IPS-18c (cell line): ENCODE results near the gene CDYL.

Source experiments
- H3K4me3 ChIP-seq: 2 replicates; pipeline ENCODE4 v1.7.0; 2013; ENCODE audit warnings: low read depth, mild to moderate bottlenecking, low read length, moderate library complexity; ENCODE audit not compliant: insufficient read depth
- H3K9me3 ChIP-seq: one replicate; pipeline ENCODE4 v1.6.1; 2013; ENCODE audit warnings: mild to moderate bottlenecking, low read length, moderate library complexity; ENCODE audit not compliant: control insufficient read depth, insufficient read depth

Gene CDYL

GRCh38 chr6:4788953-4789584 lies 12.9 kb downstream of the CDYL start:
- Histone ChIP-seq H3K4me3 (no peak overlapping the region), H3K9me3 (no peaks in the 10 kb centered on the region)

- H3K9me3 ChIP-seq, result no peaks in the 10 kb centered on the region
- no peak overlapping the region for H3K4me3 ChIP-seq
These were observed 14.1 kb downstream of the CDYL start for GRCh38 chr6:4790158-4790899.

GRCh38 chr6:4794140-4794707 lies 18.0 kb downstream of the CDYL start:
- H3K9me3 ChIP-seq, result no peaks in the 10 kb centered on the region
- no peak overlapping the region for H3K4me3 ChIP-seq

GRCh38 chr6:4797587-4797986 lies 21.4 kb downstream of the CDYL start:
- Histone ChIP-seq H3K4me3 (no peak overlapping the region), H3K9me3 (no peaks in the 10 kb centered on the region)

GRCh38 chr6:4799912-4800311 lies 23.7 kb downstream of the CDYL start:
- no peaks in the 10 kb centered on the region for H3K9me3 ChIP-seq
- H3K4me3 ChIP-seq, result no peak overlapping the region

GRCh38 chr6:4800662-4801061 lies 24.5 kb downstream of the CDYL start:
- H3K4me3 ChIP-seq, result no peak overlapping the region
- H3K9me3 ChIP-seq, result no peaks in the 10 kb centered on the region

GRCh38 chr6:4801491-4802110 lies 25.4 kb downstream of the CDYL start:
- Histone ChIP-seq H3K9me3 (no peaks in the 10 kb centered on the region), H3K4me3 (no peak overlapping the region)

GRCh38 chr6:4802312-4802935 lies 26.2 kb downstream of the CDYL start:
- Histone ChIP-seq H3K9me3 (no peaks in the 10 kb centered on the region), H3K4me3 (no peak overlapping the region)

GRCh38 chr6:4803343-4803744 lies 27.1 kb downstream of the CDYL start:
- Histone ChIP-seq H3K4me3 (no peak overlapping the region), H3K9me3 (no peaks in the 10 kb centered on the region)

- Histone ChIP-seq H3K9me3 (no peaks in the 10 kb centered on the region), H3K4me3 (no peak overlapping the region)
These were observed 27.9 kb downstream of the CDYL start for GRCh38 chr6:4804095-4804494.

GRCh38 chr6:4805553-4806336 lies 29.5 kb downstream of the CDYL start:
- Histone ChIP-seq H3K9me3 (no peaks in the 10 kb centered on the region), H3K4me3 (no peak overlapping the region)

- H3K9me3 ChIP-seq, result no peaks in the 10 kb centered on the region
- no peak overlapping the region for H3K4me3 ChIP-seq
These were observed 30.1 kb downstream of the CDYL start for GRCh38 chr6:4806337-4806725.

GRCh38 chr6:4806791-4807190 lies 30.6 kb downstream of the CDYL start:
- no peaks in the 10 kb centered on the region for H3K9me3 ChIP-seq

GRCh38 chr6:4808396-4808795 lies 32.2 kb downstream of the CDYL start:
- no peaks in the 10 kb centered on the region for H3K9me3 ChIP-seq
- no peak overlapping the region for H3K4me3 ChIP-seq

More at GRCh38 chr6:4806791-4807190, 30.6 kb downstream of the CDYL start:
- H3K4me3 ChIP-seq, result no peak overlapping the region

GRCh38 chr6:4809999-4810918 lies 34.1 kb downstream of the CDYL start:
- H3K4me3 ChIP-seq, result no peak overlapping the region
- no peaks in the 10 kb centered on the region for H3K9me3 ChIP-seq

- no peaks in the 10 kb centered on the region for H3K9me3 ChIP-seq
- no peak overlapping the region for H3K4me3 ChIP-seq
These were observed 35.9 kb downstream of the CDYL start for GRCh38 chr6:4812068-4812467.
